Endometrium (tissue), 2 donors: ENCODE data around the gene SND1.

Experiments used
- FAIRE-seq: peaks from 2 replicates; lab custom pipeline; 2012; peaks lifted over from hg19 to GRCh38; lab: Jason Lieb, UNC
- donor health status: control.
- donor health status: control.

Gene SND1

GRCh38 chr7:127651556-127652332 is at the start of gene SND1:
TSS of gene SND1 (plus strand) at chr7:127652194. CDS start at chr7:127652374, 180 bp downstream.
- peak; percentile 95 for FAIRE-seq

- no peak for FAIRE-seq
These were observed 43.5 kb upstream of the SND1 start for GRCh38 chr7:127608446-127608845.

- FAIRE-seq: no peak
These were observed 42.7 kb upstream of the SND1 start for GRCh38 chr7:127609297-127609696.

GRCh38 chr7:127612263-127612662 is 39.7 kb upstream of the SND1 start:
- no peak for FAIRE-seq

- no peak for FAIRE-seq
These were observed 35.3 kb upstream of the SND1 start for GRCh38 chr7:127616724-127617123.

GRCh38 chr7:127618042-127618441 is 34.0 kb upstream of the SND1 start, which contains the start of gene PAX4:
TSS of gene PAX4 (minus strand) at chr7:127618142. CDS start at chr7:127615928, 2,214 bp downstream.
- no peak for FAIRE-seq

GRCh38 chr7:127618775-127619174 is 33.2 kb upstream of the SND1 start:
- FAIRE-seq: no peak

- no peak for FAIRE-seq
These were observed 32.2 kb upstream of the SND1 start for GRCh38 chr7:127619681-127620405.

GRCh38 chr7:127620406-127621233 is 31.4 kb upstream of the SND1 start:
- no peak for FAIRE-seq

- no peak for FAIRE-seq
These were observed 26.7 kb upstream of the SND1 start for GRCh38 chr7:127625331-127625730.

- FAIRE-seq: no peak
These were observed 23.5 kb upstream of the SND1 start for GRCh38 chr7:127628445-127628844.

GRCh38 chr7:127629268-127629854 is 22.6 kb upstream of the SND1 start:
- no peak for FAIRE-seq

GRCh38 chr7:127632276-127632910 is 19.6 kb upstream of the SND1 start:
- no peak for FAIRE-seq

GRCh38 chr7:127635659-127636285 is 16.2 kb upstream of the SND1 start:
- no peak for FAIRE-seq

GRCh38 chr7:127638197-127638596 is 13.8 kb upstream of the SND1 start:
- no peak for FAIRE-seq

- no peak for FAIRE-seq
These were observed 7.5 kb upstream of the SND1 start for GRCh38 chr7:127644484-127644883.

- FAIRE-seq: no peak
These were observed 4.4 kb upstream of the SND1 start for GRCh38 chr7:127647636-127648035.

- no peak for FAIRE-seq
These were observed 3.0 kb upstream of the SND1 start for GRCh38 chr7:127648986-127649385.

- no peak for FAIRE-seq
These were observed 993 bp upstream of the SND1 start for GRCh38 chr7:127650847-127651555.
